ENCODE measurements around the gene SLC35C1.
"Not testable (repeated sequence)": the region's sequence is repeated elsewhere in the genome, so short reads cannot be mapped to it uniquely, and the experiment has no call there.

Gene SLC35C1

DNA sequence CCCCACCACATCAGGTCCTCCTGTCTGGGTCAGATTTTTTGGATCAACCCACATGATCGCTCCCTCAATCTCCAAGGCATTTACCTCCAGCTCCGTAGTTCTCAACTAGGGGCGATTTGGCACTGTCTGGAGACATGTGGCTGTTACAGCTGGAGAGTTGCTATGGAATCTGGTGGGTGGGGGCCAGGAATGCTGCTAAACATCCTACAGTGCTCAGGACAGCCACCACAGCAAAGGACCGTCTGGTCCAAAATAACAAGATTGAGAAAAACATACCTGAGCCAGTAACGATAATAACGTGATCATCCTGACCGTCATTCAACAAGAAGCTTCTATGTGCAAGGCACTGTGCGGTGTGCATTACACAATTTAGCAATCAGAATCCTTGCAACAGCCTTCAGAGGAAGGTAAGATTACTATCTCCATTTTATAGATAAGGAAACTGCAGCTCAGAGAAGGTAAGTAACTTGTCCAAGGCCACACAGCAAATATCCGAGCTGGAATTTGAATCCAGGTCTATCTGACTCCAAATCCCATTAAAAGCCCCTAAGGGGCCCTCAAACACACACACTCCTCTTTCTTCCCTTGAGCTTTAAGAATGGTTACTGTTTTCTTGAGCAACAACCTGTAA is 28.0 kb downstream of the SLC35C1 start:
- 80 to 82% methylated on average over 5 to 8 of the region's 9 CpGs for WGBS, 2 experiments (ENCODE audit: insufficient coverage in 2 of 2)
- Histone ChIP-seq H3K36me3 (ENCODE audit: control insufficient read depth, insufficient read depth, low read length) (no peaks in the 10 kb centered on the region), H3K27ac (ENCODE audit: low read depth, low read length, severe bottlenecking) (no peak overlapping the region), H3K4me1 (ENCODE audit: control insufficient read depth, insufficient read depth, low read length, poor library complexity, severe bottlenecking) (no peaks in the 10 kb centered on the region), H3K9me3 (ENCODE audit: control insufficient read depth, low read length) (no peaks in the 10 kb centered on the region), H3K4me3 (ENCODE audit: extremely low read depth, insufficient read depth, low read length, poor library complexity, severe bottlenecking) (no peak overlapping the region)

DNA sequence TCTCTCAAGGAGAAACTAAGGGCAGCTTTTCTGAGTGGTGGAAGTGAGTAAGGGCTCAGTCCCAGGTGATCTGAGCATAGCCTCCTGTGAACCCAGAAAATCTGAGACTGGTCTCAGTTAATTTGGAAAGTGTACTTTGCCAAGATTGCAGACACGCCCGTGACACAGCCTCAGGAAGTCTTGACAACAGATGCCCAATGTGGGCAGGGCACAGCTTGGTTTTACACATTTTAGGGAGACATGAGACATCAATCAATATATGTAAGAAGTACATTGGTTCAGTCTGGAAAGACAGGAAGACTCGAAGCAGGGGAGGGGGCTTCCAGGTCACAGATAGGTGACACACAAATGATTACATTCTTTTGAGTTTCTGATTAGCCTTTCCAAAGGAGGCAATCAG is 28.8 kb downstream of the SLC35C1 start:
- no peak overlapping the region for H3K27ac ChIP-seq (ENCODE audit: low read depth, low read length, severe bottlenecking)
- H3K4me3 ChIP-seq (ENCODE audit: extremely low read depth, insufficient read depth, low read length, poor library complexity, severe bottlenecking): no peak overlapping the region
- H3K9me3 ChIP-seq (ENCODE audit: control insufficient read depth, low read length): no peaks in the 10 kb centered on the region
- WGBS, 2 experiments (ENCODE audit: insufficient coverage in 2 of 2): 85 to 97% methylated on average over 2 to 3 of the region's 3 CpGs
- H3K36me3 ChIP-seq (ENCODE audit: control insufficient read depth, insufficient read depth, low read length): no peaks in the 10 kb centered on the region
- no peaks in the 10 kb centered on the region for H3K4me1 ChIP-seq (ENCODE audit: control insufficient read depth, insufficient read depth, low read length, poor library complexity, severe bottlenecking)

DNA sequence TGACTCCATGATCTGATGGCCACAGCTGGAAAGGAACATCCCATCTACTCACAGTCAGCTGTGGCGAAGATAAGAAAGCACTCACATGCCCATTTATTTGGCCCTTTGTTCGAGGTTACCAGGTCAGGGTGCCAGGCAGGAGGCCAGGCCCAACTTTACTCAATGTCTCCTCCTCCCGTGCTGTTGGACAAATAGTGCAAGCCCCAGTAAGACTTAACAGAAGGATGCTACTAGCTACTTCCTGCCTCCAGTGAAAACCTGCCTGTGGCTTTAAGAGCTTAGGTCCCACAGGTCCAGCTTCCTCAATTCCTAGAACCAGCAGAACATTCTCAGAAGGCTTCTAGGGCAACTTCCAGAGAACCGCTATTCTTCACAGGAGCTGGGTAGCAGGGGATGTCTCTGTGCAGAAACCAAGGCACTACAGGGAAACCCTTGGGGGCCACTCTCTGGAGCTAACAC is 29.4 kb downstream of the SLC35C1 start:
- 77 to 93% methylated on average over 3 of the region's 4 CpGs for WGBS, 2 experiments (ENCODE audit: insufficient coverage in 2 of 2)
- Histone ChIP-seq H3K36me3 (ENCODE audit: control insufficient read depth, insufficient read depth, low read length) (no peaks in the 10 kb centered on the region), H3K4me3 (ENCODE audit: extremely low read depth, insufficient read depth, low read length, poor library complexity, severe bottlenecking) (no peak overlapping the region), H3K4me1 (ENCODE audit: control insufficient read depth, insufficient read depth, low read length, poor library complexity, severe bottlenecking) (no peaks in the 10 kb centered on the region), H3K9me3 (ENCODE audit: control insufficient read depth, low read length) (no peaks in the 10 kb centered on the region), H3K27ac (ENCODE audit: low read depth, low read length, severe bottlenecking) (no peak overlapping the region)

DNA sequence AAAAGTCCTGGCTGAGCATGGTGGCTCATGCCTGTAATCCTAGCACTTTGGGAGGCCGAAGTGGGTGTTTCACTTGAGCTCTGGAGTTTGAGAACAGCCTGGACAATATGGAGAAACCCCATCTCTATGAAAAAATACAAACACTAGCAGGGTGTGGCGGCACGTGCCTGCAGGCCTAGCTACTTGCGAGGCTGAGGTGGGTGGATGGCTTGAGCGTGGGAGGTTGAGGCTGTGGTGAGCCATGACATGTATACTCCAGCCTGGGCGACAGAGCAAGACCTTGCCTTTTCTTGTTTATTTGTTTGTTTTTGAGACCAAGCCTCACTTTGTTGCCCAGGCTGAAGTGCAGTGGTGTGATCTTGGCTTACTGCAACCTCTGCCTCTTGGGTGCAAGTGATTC is 34.3 kb downstream of the SLC35C1 start:
- Histone ChIP-seq H3K9me3 (ENCODE audit: control insufficient read depth, low read length) (no peaks in the 10 kb centered on the region), H3K4me3 (ENCODE audit: extremely low read depth, insufficient read depth, low read length, poor library complexity, severe bottlenecking) (no peak overlapping the region), H3K4me1 (ENCODE audit: control insufficient read depth, insufficient read depth, low read length, poor library complexity, severe bottlenecking) (no peaks in the 10 kb centered on the region), H3K27ac (ENCODE audit: low read depth, low read length, severe bottlenecking) (no peak overlapping the region), H3K36me3 (ENCODE audit: control insufficient read depth, insufficient read depth, low read length) (no peaks in the 10 kb centered on the region)
- 86 to 88% methylated on average over 6 of the region's 6 CpGs for WGBS, 2 experiments (ENCODE audit: insufficient coverage in 2 of 2)

DNA sequence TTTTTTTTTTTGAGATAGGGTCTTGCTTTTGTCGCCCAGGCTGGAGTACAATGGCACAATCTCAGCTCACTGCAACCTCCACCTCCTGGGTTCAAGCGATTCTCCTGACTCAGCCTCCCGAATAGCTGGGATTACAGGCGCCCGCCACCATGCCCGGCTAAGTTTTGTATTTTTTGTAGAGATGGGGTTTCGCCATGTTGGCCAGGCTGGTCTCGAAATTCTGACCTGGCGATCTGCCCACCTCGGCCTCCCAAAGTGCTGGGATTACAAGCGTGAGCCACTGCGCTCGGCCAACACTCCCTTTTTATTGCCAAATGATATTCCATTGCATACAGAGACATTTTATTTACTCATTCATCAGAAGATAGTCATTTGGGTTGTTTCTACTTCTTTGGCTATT is 35.3 kb downstream of the SLC35C1 start:
- not testable (repeated sequence) for H3K4me3 ChIP-seq (ENCODE audit: extremely low read depth, insufficient read depth, low read length, poor library complexity, severe bottlenecking); H3K36me3 ChIP-seq (ENCODE audit: control insufficient read depth, insufficient read depth, low read length); H3K9me3 ChIP-seq (ENCODE audit: control insufficient read depth, low read length); H3K4me1 ChIP-seq (ENCODE audit: control insufficient read depth, insufficient read depth, low read length, poor library complexity, severe bottlenecking); H3K27ac ChIP-seq (ENCODE audit: low read depth, low read length, severe bottlenecking)
- 80 to 98% methylated on average over 2 to 5 of the region's 13 CpGs for WGBS, 2 experiments (ENCODE audit: insufficient coverage in 2 of 2)

DNA sequence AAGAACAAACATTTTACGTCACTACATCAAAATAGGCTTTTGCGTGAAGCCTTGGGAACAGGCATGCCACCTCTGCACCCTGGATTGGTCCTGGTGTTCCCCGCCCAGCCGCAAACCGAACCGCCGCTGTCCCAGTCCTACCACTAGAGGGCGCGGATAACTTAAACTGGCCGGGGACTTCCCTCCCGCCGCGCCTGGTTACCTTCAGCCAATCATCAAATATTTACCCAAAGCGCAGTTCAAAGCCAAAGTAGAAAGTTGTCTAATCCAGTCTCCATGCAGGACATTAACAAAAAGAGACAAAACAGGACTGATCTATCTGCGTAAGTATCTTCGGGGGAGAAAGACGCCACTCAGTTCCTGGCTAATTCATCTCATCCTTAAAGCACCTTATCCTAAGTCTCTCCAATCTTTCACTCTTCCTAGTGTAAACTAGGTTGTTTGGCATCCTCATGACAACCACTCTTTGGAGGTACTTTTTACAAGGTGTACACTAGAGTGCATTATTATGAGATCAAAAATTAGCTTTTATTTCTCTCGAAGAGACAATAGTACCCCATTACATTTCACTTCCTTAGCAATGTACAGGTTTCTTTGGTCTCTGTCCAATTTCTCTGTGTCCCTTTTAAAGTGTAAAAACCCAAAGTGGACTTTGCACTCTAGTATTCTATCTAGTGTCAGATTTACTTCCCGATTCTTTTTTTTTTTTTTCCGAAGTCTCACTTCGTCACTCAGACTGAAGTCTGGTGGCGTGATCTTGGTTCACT is 38.4 kb downstream of the SLC35C1 start:
- Histone ChIP-seq H3K4me3 (ENCODE audit: extremely low read depth, insufficient read depth, low read length, poor library complexity, severe bottlenecking) (no peak overlapping the region), H3K9me3 (ENCODE audit: control insufficient read depth, low read length) (no peaks in the 10 kb centered on the region), H3K4me1 (ENCODE audit: control insufficient read depth, insufficient read depth, low read length, poor library complexity, severe bottlenecking) (peaks cover 1% of the 10 kb centered on the region), H3K27ac (ENCODE audit: low read depth, low read length, severe bottlenecking) (no peak overlapping the region), H3K36me3 (ENCODE audit: control insufficient read depth, insufficient read depth, low read length) (no peaks in the 10 kb centered on the region)
- 23 to 26% methylated on average over 15 to 20 of the region's 22 CpGs for WGBS, 2 experiments (ENCODE audit: insufficient coverage in 2 of 2)

DNA sequence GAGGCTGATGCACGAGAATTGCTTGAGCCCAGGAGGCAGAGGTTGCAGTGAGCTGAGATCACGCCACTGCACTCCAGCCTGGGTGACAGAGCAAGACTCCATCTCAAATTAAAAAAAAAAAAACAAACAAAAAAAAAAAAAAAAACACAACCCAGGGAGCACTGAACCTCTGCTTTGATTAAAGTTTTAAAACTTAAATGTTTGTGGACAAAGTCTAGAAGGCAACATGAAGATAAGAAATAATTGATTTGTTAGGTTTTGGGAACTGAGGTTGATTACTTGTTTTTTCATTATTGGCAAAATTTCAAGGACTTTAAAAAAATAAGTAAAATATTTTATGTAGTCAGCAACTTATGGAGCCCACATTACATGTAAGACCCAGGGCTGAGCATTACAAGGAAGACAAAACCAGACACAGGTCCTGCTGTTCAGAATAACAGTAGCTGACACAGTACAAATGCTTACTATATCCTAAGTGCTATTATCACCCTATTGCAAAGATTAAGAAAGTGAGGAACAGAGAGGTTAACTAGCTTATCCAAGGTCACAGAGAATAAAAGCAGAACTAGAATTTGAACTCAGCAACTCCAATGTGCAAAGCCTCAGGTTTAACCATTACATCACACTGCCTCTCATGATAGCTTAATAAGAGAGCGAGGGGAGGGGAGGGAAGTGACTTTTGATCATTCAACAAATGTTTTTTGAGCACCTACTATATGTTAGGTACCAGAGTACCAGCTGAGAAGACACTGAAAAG is 40.1 kb downstream of the SLC35C1 start:
- Histone ChIP-seq H3K4me3 (ENCODE audit: extremely low read depth, insufficient read depth, low read length, poor library complexity, severe bottlenecking) (no peak overlapping the region), H3K36me3 (ENCODE audit: control insufficient read depth, insufficient read depth, low read length) (no peaks in the 10 kb centered on the region), H3K4me1 (ENCODE audit: control insufficient read depth, insufficient read depth, low read length, poor library complexity, severe bottlenecking) (peaks cover 8% of the 10 kb centered on the region), H3K27ac (ENCODE audit: low read depth, low read length, severe bottlenecking) (no peak overlapping the region), H3K9me3 (ENCODE audit: control insufficient read depth, low read length) (no peaks in the 10 kb centered on the region)
- WGBS, 2 experiments (ENCODE audit: insufficient coverage in 2 of 2): 54% methylated on average over 1 of the region's 3 CpGs; no CpG with 5 or more reads in 1 of the 2 experiments

DNA sequence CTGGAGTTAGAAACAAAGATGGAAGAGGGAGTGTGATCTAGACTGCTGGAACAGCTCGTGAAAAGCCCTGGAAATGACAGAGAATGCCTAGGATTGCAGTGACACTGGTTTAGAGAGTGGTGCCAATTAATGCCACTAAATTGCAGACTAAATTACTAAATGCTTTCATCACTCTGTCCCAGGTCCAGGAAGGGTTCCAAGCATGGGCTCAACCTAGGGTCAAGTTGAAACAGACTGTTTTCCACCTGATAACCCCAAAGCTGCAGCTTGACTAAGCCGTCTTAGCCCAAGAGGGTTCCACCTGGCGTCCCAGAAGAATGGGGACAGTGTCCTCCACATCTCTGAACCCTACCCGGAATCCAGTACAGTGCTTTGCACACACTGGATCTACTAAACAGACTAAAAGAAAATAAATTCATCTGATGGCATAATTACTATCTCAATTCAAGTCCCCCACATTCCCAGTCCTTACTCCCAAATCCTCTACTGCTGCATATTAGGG is 41.3 kb downstream of the SLC35C1 start:
- Histone ChIP-seq H3K4me3 (ENCODE audit: extremely low read depth, insufficient read depth, low read length, poor library complexity, severe bottlenecking) (no peak overlapping the region), H3K27ac (ENCODE audit: low read depth, low read length, severe bottlenecking) (no peak overlapping the region), H3K9me3 (ENCODE audit: control insufficient read depth, low read length) (no peaks in the 10 kb centered on the region), H3K36me3 (ENCODE audit: control insufficient read depth, insufficient read depth, low read length) (no peaks in the 10 kb centered on the region), H3K4me1 (ENCODE audit: control insufficient read depth, insufficient read depth, low read length, poor library complexity, severe bottlenecking) (peaks cover 8% of the 10 kb centered on the region)
- WGBS, 2 experiments (ENCODE audit: insufficient coverage in 2 of 2): 72 to 78% methylated on average over 4 of the region's 4 CpGs

DNA sequence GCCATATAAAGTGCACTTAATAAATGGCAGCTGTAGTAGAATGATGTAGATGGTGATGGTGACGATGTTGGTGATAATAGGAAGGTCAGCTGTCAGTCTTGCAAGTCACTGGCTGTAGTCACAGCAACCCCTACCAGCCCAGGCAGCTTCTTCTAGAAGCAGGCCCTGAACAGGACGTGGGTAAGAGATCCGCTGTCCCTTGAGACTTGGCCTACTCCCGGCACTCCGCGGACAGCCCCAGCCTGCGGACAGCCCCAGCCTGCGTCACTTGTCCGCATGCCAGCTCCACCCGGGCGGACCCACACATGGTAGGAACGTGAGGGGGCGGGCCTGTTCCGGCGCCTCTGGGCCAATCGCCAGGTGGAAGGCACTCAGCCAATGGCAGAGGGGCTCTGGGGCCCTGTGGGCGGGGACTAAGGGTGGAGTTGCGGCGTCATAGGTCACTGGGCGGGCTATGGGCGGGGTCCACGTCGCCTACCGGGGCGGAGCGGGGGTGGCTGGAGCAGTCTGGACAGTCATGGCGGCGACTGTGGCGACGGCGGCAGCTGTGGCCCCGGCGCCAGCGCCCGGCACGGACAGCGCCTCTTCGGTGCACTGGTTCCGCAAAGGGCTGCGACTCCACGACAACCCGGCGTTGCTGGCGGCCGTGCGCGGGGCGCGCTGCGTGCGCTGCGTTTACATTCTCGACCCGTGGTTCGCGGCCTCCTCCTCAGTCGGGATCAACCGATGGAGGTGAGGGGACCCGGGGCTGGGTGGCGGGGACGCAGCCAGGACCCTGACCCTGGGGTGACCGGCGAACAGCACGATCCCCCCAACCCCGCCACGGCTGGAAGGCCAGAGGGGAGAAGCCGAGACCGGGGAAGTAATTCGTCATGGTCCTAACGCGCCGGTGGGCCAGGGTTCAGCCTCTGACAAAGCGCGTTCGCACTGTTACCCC is 42.3 kb downstream of the SLC35C1 start, which contains the start of gene CRY2:
TSS of gene CRY2 (plus strand) at position 502 of the 937 bp plus-strand sequence. CDS start at position 518, 16 bp downstream.
- peak within 1 kb of the TSS; percentile 86 for H3K27ac ChIP-seq (ENCODE audit: low read depth, low read length, severe bottlenecking)
- peaks cover 8% of the 10 kb centered on the region for H3K4me1 ChIP-seq (ENCODE audit: control insufficient read depth, insufficient read depth, low read length, poor library complexity, severe bottlenecking)
- WGBS, 2 experiments (ENCODE audit: insufficient coverage in 2 of 2): 1 to 2% methylated on average over 51 to 73 of the region's 75 CpGs
- no peaks in the 10 kb centered on the region for H3K9me3 ChIP-seq (ENCODE audit: control insufficient read depth, low read length)
- H3K36me3 ChIP-seq (ENCODE audit: control insufficient read depth, insufficient read depth, low read length): no peaks in the 10 kb centered on the region
- peak within 1 kb of the TSS; percentile 77 for H3K4me3 ChIP-seq (ENCODE audit: extremely low read depth, insufficient read depth, low read length, poor library complexity, severe bottlenecking)

DNA sequence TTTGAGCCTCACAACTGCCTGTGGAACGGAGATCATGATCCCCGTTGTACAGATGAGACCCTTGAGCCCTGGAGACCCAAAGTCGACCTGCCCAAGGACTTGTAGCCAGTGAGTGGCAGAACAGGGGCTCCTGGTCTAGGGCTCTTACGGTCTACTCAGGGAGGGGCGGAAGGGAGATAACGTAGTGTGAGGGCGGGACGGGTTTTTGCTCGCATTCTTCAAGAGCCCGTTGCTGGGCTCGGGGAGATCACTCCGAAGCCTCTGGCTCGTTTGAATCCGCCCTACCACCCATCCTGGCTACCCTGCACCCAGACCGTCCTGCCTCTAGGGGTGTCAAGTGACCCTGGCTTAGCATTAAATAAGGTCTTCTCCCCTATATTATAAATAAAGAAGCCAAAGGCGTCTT is 43.0 kb downstream of the SLC35C1 start:
- Histone ChIP-seq H3K4me1 (ENCODE audit: control insufficient read depth, insufficient read depth, low read length, poor library complexity, severe bottlenecking) (peaks cover 8% of the 10 kb centered on the region), H3K4me3 (ENCODE audit: extremely low read depth, insufficient read depth, low read length, poor library complexity, severe bottlenecking) (peak overlapping the region; percentile 77), H3K27ac (ENCODE audit: low read depth, low read length, severe bottlenecking) (peak overlapping the region; percentile 86), H3K36me3 (ENCODE audit: control insufficient read depth, insufficient read depth, low read length) (no peaks in the 10 kb centered on the region), H3K9me3 (ENCODE audit: control insufficient read depth, low read length) (no peaks in the 10 kb centered on the region)
- WGBS, 2 experiments (ENCODE audit: insufficient coverage in 2 of 2): 0 to 1% methylated on average over 9 of the region's 16 CpGs
